GM10847 (cell line): ENCODE data around the gene GPC6.

Experiments
- POLR2A ChIP-seq: IDR thresholded peaks from 2 replicates; pipeline ENCODE4 v1.6.1; 2011; ENCODE audit not compliant: insufficient read length; ENCODE audit errors: extremely low read depth

The GPC6 gene

DNA sequence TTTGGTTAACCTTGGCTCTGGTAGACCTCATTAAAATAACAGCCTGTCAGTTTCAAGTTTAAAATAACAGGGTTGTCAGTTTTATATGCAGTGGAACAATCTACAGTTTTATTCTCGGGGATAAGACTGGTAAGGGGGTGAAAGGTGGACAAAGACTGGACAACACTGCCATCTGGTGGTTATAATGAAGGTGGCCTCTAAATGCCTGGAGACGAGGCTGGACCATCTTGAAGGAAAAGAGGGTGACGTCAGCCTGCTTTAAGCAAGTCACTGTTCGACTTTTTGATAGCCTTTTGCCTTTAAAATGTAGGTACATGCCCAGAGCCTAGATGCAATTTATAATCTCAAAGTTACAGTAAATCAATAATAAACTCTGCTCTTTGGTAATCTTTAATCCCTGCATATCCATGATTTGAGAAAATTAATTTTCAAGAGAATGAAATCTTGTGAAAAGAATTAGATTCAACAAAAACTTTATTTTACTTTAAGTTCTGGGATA, 1135.9 kb downstream of the GPC6 start:
- TF ChIP-seq POLR2A = no peak

- TF ChIP-seq POLR2A = no peak
Observed at GRCh38 chr13:94366677-94367076, 1140.1 kb downstream of the GPC6 start.

DNA sequence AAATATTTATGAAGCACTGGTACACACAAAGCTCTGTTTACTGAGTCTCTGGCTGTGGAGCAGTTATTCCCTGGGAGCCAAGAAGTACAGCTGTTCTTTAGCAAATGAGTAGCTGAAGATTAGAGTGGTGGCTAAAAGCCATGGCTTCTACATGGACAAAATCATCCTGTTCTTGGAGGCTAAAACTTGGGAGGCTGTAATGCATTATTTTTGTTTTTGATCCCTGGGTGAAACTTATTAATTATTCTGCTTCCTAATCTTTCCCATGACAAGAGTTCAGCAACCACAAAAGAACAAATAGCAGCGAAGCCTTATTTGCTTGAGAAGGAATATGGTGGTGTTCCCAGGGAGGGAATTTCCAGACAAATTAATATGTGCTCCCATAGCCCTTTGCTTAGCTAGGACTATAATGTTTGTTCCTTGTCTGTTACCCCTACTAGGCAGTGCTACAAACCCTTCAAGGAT, 1143.4 kb downstream of the GPC6 start:
- no peak for TF ChIP-seq POLR2A

DNA sequence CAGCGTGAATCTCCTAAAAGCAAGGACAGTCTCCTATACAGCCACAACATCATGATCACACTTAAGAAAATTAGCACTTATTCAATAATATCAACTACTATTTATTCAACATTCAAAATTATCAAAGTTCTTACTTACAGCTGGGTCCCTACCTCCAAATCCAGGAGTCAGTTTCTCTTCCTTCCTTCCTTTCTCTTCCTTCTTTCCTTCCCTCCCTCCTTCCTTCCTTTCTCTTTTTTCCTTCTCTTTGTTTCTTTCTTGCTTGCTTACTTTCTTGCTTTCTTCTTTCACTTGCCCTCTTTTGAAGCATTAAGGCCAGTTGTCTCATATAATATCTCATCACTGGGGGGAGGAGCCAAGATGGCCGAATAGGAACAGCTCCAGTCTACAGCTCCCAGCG, 1145.2 kb downstream of the GPC6 start:
- TF ChIP-seq POLR2A = no peak

GRCh38 chr13:94382517-94382916, 1155.9 kb downstream of the GPC6 start:
- TF ChIP-seq POLR2A = no peak

DNA sequence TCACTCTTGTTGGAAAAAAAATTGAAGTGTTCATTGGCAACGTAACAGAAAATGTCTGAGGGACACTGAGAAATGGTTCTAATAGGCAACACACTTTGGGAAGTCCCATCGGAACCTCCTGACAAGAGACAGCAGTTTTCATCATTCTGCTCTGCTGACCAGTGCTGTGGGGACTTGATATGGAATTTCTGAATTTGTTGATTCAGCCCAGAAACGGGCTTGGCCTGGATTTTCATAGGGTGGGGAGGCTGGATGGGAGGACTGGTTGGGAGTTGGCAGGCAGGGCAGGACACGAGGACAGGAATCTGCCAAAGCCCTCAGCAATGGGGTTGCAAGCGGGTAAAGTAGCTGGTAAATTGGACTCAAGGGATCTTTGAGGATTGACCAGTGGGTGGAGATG, 1156.4 kb downstream of the GPC6 start:
- TF ChIP-seq POLR2A = no peak

DNA sequence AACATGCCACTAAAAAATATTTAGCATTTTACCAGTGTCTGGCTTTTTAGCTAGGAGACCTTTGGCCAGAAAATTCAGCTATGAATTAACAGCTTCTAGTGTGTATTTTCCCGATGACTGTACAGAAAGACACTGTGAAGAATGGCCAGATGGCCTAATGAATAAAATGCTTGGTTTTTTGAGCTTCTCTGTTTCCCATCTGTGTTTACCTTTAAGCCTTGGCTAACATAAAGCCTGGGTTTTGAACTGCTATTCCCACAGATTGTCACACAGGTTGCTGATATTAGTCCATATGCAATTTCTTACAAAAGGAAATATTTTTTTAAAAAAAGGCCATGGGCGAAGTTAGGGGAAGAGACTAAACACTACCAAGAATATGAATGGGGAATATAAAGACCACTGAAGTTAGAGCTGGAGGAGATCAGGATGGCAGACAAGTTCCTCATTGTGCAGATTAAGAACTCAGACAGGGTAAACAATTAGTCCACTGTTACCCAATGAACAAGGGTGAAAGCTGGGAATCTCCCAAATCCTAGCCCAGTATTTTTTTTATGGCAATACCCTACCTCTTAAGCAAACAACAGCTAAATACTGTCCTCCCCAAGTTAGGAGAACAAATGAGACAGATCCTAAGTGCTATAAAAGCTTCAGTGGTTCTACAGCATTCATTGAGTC, 1157.8 kb downstream of the GPC6 start:
- TF ChIP-seq POLR2A = no peak

- TF ChIP-seq POLR2A = no peak
Observed at GRCh38 chr13:94387047-94387446, 1160.4 kb downstream of the GPC6 start.

- no peak for TF ChIP-seq POLR2A
Observed at GRCh38 chr13:94389604-94390351, 1163.2 kb downstream of the GPC6 start.

DNA sequence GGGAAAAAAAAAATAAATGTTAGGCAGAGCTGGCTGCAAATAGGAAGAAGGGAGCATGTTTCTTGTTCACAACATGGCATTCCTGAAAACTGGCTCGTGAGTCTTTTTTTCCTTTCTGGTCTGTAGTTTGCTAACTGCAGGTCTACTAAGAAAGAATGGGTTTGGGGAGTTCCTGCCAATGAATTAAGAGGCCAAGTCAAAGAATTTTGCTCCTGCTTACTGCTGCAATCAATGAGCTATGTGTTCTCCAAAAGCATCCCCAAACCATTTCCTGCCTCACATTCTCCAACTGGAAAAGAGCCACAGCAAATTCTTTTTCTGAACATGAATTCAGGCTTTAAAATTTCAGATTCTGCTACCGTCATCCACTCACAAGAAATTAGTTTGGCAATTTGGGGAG, 1164.3 kb downstream of the GPC6 start:
- TF ChIP-seq POLR2A = no peak

GRCh38 chr13:94394723-94395122, 1168.1 kb downstream of the GPC6 start:
- TF ChIP-seq POLR2A = no peak

DNA sequence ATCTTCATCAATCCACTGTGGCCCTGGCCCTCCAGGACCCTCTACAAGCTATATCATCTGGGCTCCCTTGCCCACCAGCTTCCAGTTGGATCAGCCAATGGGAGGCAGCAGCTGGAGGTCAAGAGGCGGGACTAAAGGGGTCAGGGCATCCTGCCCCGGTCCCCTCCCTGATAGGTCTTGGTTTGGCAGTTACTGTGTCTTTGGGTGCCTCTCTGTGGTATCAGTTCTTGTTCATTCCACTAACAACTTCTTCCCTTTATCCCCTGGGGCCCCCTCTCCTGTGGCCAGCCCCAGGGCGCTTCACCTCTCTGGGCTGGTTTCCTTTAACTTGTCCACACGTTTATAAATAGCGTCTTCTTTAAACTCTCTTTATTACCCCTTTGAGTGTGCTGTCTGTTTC, 1169.3 kb downstream of the GPC6 start:
- no peak for TF ChIP-seq POLR2A

- no peak for TF ChIP-seq POLR2A
Observed at GRCh38 chr13:94399812-94400211, 1173.2 kb downstream of the GPC6 start.

DNA sequence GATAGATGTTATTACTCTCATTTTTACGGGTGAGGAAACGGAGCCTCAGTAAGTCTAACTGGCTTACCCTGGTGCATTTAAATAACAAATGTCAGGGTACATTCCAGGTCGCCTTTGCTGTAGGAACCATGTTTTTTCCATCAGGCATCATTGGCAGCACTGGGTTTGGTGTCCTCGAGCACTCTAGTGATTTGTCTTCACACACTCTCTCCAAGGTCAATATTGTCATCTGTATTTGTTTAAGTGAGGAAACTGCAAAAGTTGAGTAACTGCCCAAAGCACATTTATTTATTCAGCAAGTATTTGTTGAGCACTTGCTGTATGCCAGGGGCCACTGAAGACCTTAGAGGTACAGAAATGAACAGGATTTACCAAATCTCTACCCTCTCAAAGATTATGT, 1174.3 kb downstream of the GPC6 start:
- TF ChIP-seq POLR2A = no peak

DNA sequence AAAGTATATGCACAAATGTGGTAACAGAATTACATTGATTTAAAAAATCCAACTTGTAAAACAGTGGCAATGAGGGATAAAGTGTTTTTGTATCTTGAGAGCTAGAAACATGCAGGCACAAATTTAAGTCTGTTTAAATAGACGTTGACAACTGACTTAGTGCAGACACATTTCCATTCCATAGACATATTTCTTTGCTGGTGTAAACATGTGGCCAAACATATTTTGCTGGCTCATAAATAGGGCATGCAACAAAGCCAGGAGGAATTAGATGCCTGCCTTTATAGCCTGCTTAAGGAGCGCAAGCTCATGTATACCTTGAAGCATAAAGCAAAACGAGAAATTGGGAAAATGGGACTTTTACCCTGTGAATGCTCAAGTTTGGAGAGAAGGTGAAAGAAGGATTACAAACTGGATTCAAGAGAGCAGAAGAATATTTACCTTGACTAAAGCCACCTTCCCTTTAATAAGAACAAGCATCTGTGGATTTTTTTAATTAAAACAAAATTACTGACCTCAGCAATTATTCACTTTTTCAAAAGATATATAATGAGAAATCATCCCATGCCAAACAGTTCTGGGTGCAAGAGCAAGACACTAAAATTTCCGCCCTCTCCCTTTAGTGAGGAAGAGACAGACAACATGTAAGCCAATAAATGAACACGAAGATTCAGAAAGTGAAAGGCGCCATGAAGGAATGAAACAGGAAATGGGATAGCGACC, 1181.9 kb downstream of the GPC6 start:
- no peak for TF ChIP-seq POLR2A

GRCh38 chr13:94411747-94412146, 1185.1 kb downstream of the GPC6 start:
- no peak for TF ChIP-seq POLR2A

- TF ChIP-seq POLR2A = no peak
Observed at GRCh38 chr13:94412870-94413597, 1186.4 kb downstream of the GPC6 start.
